ENCODE results near the gene OSBPL5. TPM values are rescaled to one million over a fixed set of nuclear protein-coding genes. Genes with fewer than 3 reads are reported as not detected.
A peak's percentile ranks its signal among the peaks of the same experiment; 100 is the strongest.

Gene OSBPL5
- total and polyA plus RNA-seq, 9 of the 15 experiments (the other 6 are each of a cell fraction or from before 2014, with no cell fraction given) = 0.06 to 14.8 (median 3.2) TPM

- no peak for TF ChIP-seq ZNF584 (CRISPR knock-in tag; IDR thresholded peaks at IDR 0.05; ENCODE audit: low read depth)
- TF ChIP-seq MTA1 (IDR thresholded peaks at IDR 0.05; ENCODE audit: borderline replicate concordance) = peak; percentile 80
- no peak for TF ChIP-seq TSHZ1 (CRISPR knock-in tag; IDR thresholded peaks at IDR 0.05)
- TF ChIP-seq SAP30 (IDR thresholded peaks at IDR 0.05; ENCODE audit: borderline replicate concordance, insufficient read depth, low read depth, low read length, poor library complexity, severe bottlenecking) = peak; percentile 52
- TF ChIP-seq E2F1 (CRISPR knock-in tag; IDR thresholded peaks at IDR 0.05) = no peak
- TF ChIP-seq SMARCC2 (IDR thresholded peaks at IDR 0.05; ENCODE audit: low read depth) = peak; percentile 69; the same call in 1 of the 2 replicates
- TF ChIP-seq TCF7L2 (IDR thresholded peaks at IDR 0.05; ENCODE audit: low read depth, low read length) = no peak
- 0 out of 2 replicates have a peak, but pooled peaks have one; percentile 42 for TF ChIP-seq CEBPG (CRISPR knock-in tag; IDR thresholded peaks at IDR 0.05)
- no peak for TF ChIP-seq CEBPG (tag; conservative IDR thresholded peaks at IDR 0.05 in 1 of 2, IDR thresholded peaks at IDR 0.05 in 1 of 2)
- no peak for TF ChIP-seq C11orf30 (IDR thresholded peaks at IDR 0.05; ENCODE audit: low read depth)
- TF ChIP-seq NFE2 (IDR thresholded peaks at IDR 0.05; ENCODE audit: low read depth) = no peak; the same call in 1 of the 2 replicates
- no peak for TF ChIP-seq SNIP1 (IDR thresholded peaks at IDR 0.05; ENCODE audit: low read depth)
- no peak for TF ChIP-seq PTBP1 (IDR thresholded peaks at IDR 0.05; ENCODE audit: low read depth, low read length)
- no peak; the same call in 1 of the 2 replicates for TF ChIP-seq CREB3L1 (IDR thresholded peaks at IDR 0.05; ENCODE audit: borderline replicate concordance, low read depth)
- peak; percentile 68; the same call in 1 of the 2 replicates for TF ChIP-seq FOXP1 (CRISPR knock-in tag; IDR thresholded peaks at IDR 0.05)
- no peak for TF ChIP-seq RBM22 (IDR thresholded peaks at IDR 0.05; ENCODE audit: low read depth, low read length, poor library complexity, severe bottlenecking)
- no peak for TF ChIP-seq ZNF140 (CRISPR knock-in tag; IDR thresholded peaks at IDR 0.05)
- TF ChIP-seq ZNF398 (CRISPR knock-in tag; IDR thresholded peaks at IDR 0.05) = no peak
- TF ChIP-seq ATF1 (CRISPR knock-in tag; IDR thresholded peaks at IDR 0.05) = no peak
- TF ChIP-seq ATF1 (tag; IDR thresholded peaks at IDR 0.05) = peak; percentile 82
Measured at GRCh38 chr11:3169255-3170043, 4.3 kb upstream of the OSBPL5 start (continued).
